Measurements from ENCODE around the gene TMEM132C.

The TMEM132C gene

GRCh38 chr12:128268379-128268995 lies 1.5 kb downstream of the TMEM132C start:
- peaks cover 18% of the 10 kb centered on the region for H3K9me3 Mint-ChIP-seq
- peaks cover 5% of the 10 kb centered on the region for H3K36me3 Mint-ChIP-seq (ENCODE audit: low read depth)
- peak overlapping the region in 2 of 3 experiments; percentile 51 to 58 for H3K27ac Mint-ChIP-seq
- peaks cover 75% of the 10 kb centered on the region for H3K27me3 Mint-ChIP-seq (ENCODE audit: low read depth)
- no peak for TF ChIP-seq CTCF (IDR thresholded peaks at IDR 0.05; ENCODE audit: unreplicated experiment in 3 of 3)
- H3K4me1 Mint-ChIP-seq = peaks cover 24% of the 10 kb centered on the region
- peak overlapping the region; percentile 79 to 90 (median 90) for H3K4me3 Mint-ChIP-seq

GRCh38 chr12:128269181-128269591 lies 2.2 kb downstream of the TMEM132C start:
- peak overlapping the region; percentile 79 to 90 (median 79) for H3K4me3 Mint-ChIP-seq
- H3K9me3 Mint-ChIP-seq = peaks cover 13% of the 10 kb centered on the region
- TF ChIP-seq CTCF (IDR thresholded peaks at IDR 0.05; ENCODE audit: unreplicated experiment in 3 of 3) = no peak
- H3K27me3 Mint-ChIP-seq (ENCODE audit: low read depth) = peaks cover 68% of the 10 kb centered on the region
- peak overlapping the region in 2 of 3 experiments; percentile 42 to 58 for H3K27ac Mint-ChIP-seq
- H3K36me3 Mint-ChIP-seq (ENCODE audit: low read depth) = peaks cover 9% of the 10 kb centered on the region
- peaks cover 24% of the 10 kb centered on the region for H3K4me1 Mint-ChIP-seq

GRCh38 chr12:128276471-128276870 lies 9.5 kb downstream of the TMEM132C start:
- Mint-ChIP-seq H3K27me3 (ENCODE audit: low read depth) (peaks cover 8% of the 10 kb centered on the region), H3K4me3 (no peak overlapping the region), H3K36me3 (ENCODE audit: low read depth) (peaks cover 53% of the 10 kb centered on the region), H3K9me3 (peaks cover 32% of the 10 kb centered on the region), H3K27ac (no peak overlapping the region), H3K4me1 (no peaks in the 10 kb centered on the region)
- no peak for TF ChIP-seq CTCF (IDR thresholded peaks at IDR 0.05; ENCODE audit: unreplicated experiment in 3 of 3)

- Mint-ChIP-seq H3K4me3 (peak overlapping the region in 1 of 3 experiments; percentile 4), H3K27me3 (ENCODE audit: low read depth) (peaks cover 4% of the 10 kb centered on the region), H3K9me3 (peaks cover 13% of the 10 kb centered on the region), H3K27ac (peak overlapping the region; percentile 15 to 84 (median 59)), H3K4me1 (peaks cover 28% of the 10 kb centered on the region), H3K36me3 (ENCODE audit: low read depth) (peaks cover 14% of the 10 kb centered on the region)
- no peak for TF ChIP-seq CTCF (IDR thresholded peaks at IDR 0.05; ENCODE audit: unreplicated experiment in 3 of 3)
These were observed 20.0 kb downstream of the TMEM132C start for GRCh38 chr12:128286970-128287369.

- Mint-ChIP-seq H3K36me3 (ENCODE audit: low read depth) (peaks cover 6% of the 10 kb centered on the region), H3K27me3 (ENCODE audit: low read depth) (peaks cover 4% of the 10 kb centered on the region), H3K27ac (peak overlapping the region in 2 of 3 experiments; percentile 49 to 75), H3K4me3 (no peak overlapping the region), H3K4me1 (peaks cover 36% of the 10 kb centered on the region), H3K9me3 (peaks cover 7% of the 10 kb centered on the region)
- no peak for TF ChIP-seq CTCF (IDR thresholded peaks at IDR 0.05; ENCODE audit: unreplicated experiment in 3 of 3)
These were observed 21.4 kb downstream of the TMEM132C start for GRCh38 chr12:128288357-128288756.

- no peak overlapping the region for H3K27ac Mint-ChIP-seq
- peaks cover 36% of the 10 kb centered on the region for H3K4me1 Mint-ChIP-seq
- no peak overlapping the region for H3K4me3 Mint-ChIP-seq
- H3K27me3 Mint-ChIP-seq (ENCODE audit: low read depth) = peaks cover 4% of the 10 kb centered on the region
- TF ChIP-seq CTCF (IDR thresholded peaks at IDR 0.05; ENCODE audit: unreplicated experiment in 3 of 3) = no peak
- H3K9me3 Mint-ChIP-seq = peaks cover 1% of the 10 kb centered on the region
- peaks cover under 1% of the 10 kb centered on the region for H3K36me3 Mint-ChIP-seq (ENCODE audit: low read depth)
These were observed 21.9 kb downstream of the TMEM132C start for GRCh38 chr12:128288896-128289295.

All from nephron (organoid).